Breast epithelium (tissue), 3 donors: ENCODE measurements around the gene TPPP.

Experiments used
- CTCF ChIP-seq, 3 donors: fragments of 450-650 bp; IDR thresholded peaks; one replicate each; pipeline ENCODE4 v1.5.1; 2016 to 2017; ENCODE audit warnings: antibody characterized with exemption in 3 of 3, mild to moderate bottlenecking in 3 of 3, moderate library complexity in 3 of 3
- POLR2A ChIP-seq: fragments of 450-650 bp; IDR thresholded peaks from one replicate; pipeline ENCODE4 v1.6.1; 2016; ENCODE audit warnings: antibody characterized with exemption, mild to moderate bottlenecking, moderate library complexity

GRCh38 chr5:644509-644908 lies 48.6 kb downstream of the TPPP start:
- no peak for TF ChIP-seq CTCF (IDR thresholded peaks at IDR 0.05)
- TF ChIP-seq POLR2A, result no peak
